SK-N-SH treated with all-trans-retinoic acid at 6 μM for 48 hours (cell line): ENCODE data around the gene TMED7.

ENCODE experiments used
- ATAC-seq: fragments of 200-7000 bp; cut with Tn5 transposase; 3 replicates; pipeline ENCODE4 v1.9.1; 2020; ENCODE audit warnings: mild to moderate bottlenecking, moderate library complexity
- ARNTL ChIP-seq: fragments of 450-650 bp; formaldehyde crosslinking; IDR thresholded peaks from 2 replicates; pipeline ENCODE4 v1.5.0; 2020; ENCODE audit warnings: low read depth, mild to moderate bottlenecking, moderate library complexity, borderline replicate concordance
- BACH2 ChIP-seq: fragments of 250-450 bp; sonication (Bioruptor Pico); IDR thresholded peaks from 2 replicates; pipeline ENCODE4 v1.9.0; 2021; ENCODE audit warnings: mild to moderate bottlenecking, borderline replicate concordance
- CREB5 ChIP-seq: fragments of 250-450 bp; sonication (Bioruptor Pico); IDR thresholded peaks from 2 replicates; pipeline ENCODE4 v1.5.1; 2020; ENCODE audit warnings: low read depth, mild to moderate bottlenecking, moderate library complexity
- CSDC2 ChIP-seq: fragments of 250-450 bp; sonication (Bioruptor Pico); IDR thresholded peaks from 2 replicates; pipeline ENCODE4 v1.5.0; 2020; ENCODE audit warnings: mild to moderate bottlenecking, moderate library complexity
- CSRNP3 ChIP-seq: fragments of 250-450 bp; sonication (Bioruptor Pico); IDR thresholded peaks from 2 replicates; pipeline ENCODE4 v1.5.1; 2021; ENCODE audit warnings: mild to moderate bottlenecking, moderate library complexity
- ESRRG ChIP-seq: fragments of 250-450 bp; sonication (Bioruptor Pico); IDR thresholded peaks from 2 replicates; pipeline ENCODE4 v1.6.1; 2021; ENCODE audit warnings: mild to moderate bottlenecking
- GLIS3 ChIP-seq: fragments of 250-450 bp; sonication (Bioruptor Pico); IDR thresholded peaks from 2 replicates; pipeline ENCODE4 v1.5.0; 2020; ENCODE audit warnings: mild to moderate bottlenecking, moderate library complexity
- ISL1 ChIP-seq: fragments of 250-450 bp; sonication (Bioruptor Pico); IDR thresholded peaks from 2 replicates; pipeline ENCODE4 v2.1.2; 2022; ENCODE audit warnings: mild to moderate bottlenecking, moderate library complexity
- OSR1 ChIP-seq: fragments of 250-450 bp; sonication (Bioruptor Pico); IDR thresholded peaks from 2 replicates; pipeline ENCODE4 v1.8.0; 2022; ENCODE audit warnings: moderate library complexity, mild to moderate bottlenecking, inconsistent platforms
- PATZ1 ChIP-seq: fragments of 250-450 bp; sonication (Bioruptor Pico); IDR thresholded peaks from 2 replicates; pipeline ENCODE4 v1.8.0; 2020; ENCODE audit warnings: mild to moderate bottlenecking, moderate library complexity, borderline replicate concordance
- POU6F1 ChIP-seq: fragments of 250-450 bp; sonication (Bioruptor Pico); IDR thresholded peaks from 2 replicates; pipeline ENCODE4 v1.8.0; 2021; ENCODE audit warnings: low read depth, mild to moderate bottlenecking, moderate library complexity, borderline replicate concordance
- PPARA ChIP-seq: fragments of 250-450 bp; sonication (Bioruptor Pico); IDR thresholded peaks from 2 replicates; pipeline ENCODE4 v1.5.0; 2020; ENCODE audit warnings: mild to moderate bottlenecking, borderline replicate concordance
- RARB ChIP-seq: fragments of 250-450 bp; sonication (Bioruptor Pico); IDR thresholded peaks from 2 replicates; pipeline ENCODE4 v1.8.0; 2021; ENCODE audit warnings: mild to moderate bottlenecking, moderate library complexity
- SNAI2 ChIP-seq: fragments of 250-450 bp; sonication (Bioruptor Pico); IDR thresholded peaks from 2 replicates; pipeline ENCODE4 v1.5.0; 2020; ENCODE audit warnings: mild to moderate bottlenecking, moderate library complexity
- TCF4 ChIP-seq: fragments of 250-450 bp; sonication (Bioruptor Pico); IDR thresholded peaks from 2 replicates; pipeline ENCODE4 v1.8.0; 2021; ENCODE audit warnings: mild to moderate bottlenecking, moderate library complexity, borderline replicate concordance
- ZC3H10 ChIP-seq: fragments of 250-450 bp; sonication (Bioruptor Pico); IDR thresholded peaks from 2 replicates; pipeline ENCODE4 v1.5.1; 2021; ENCODE audit warnings: mild to moderate bottlenecking, moderate library complexity
- ZFP3 ChIP-seq: fragments of 250-450 bp; sonication (Bioruptor Pico); IDR thresholded peaks from 2 replicates; pipeline ENCODE4 v1.5.0; 2020; ENCODE audit warnings: mild to moderate bottlenecking, moderate library complexity
- ZFP30 ChIP-seq: fragments of 450-650 bp; formaldehyde crosslinking; IDR thresholded peaks from 2 replicates; pipeline ENCODE4 v1.5.0; 2022; ENCODE audit warnings: mild to moderate bottlenecking, moderate library complexity
- ZNF565 ChIP-seq: fragments of 450-650 bp; formaldehyde crosslinking; conservative IDR thresholded peaks from 2 replicates; pipeline ENCODE4 v1.5.0; 2020; ENCODE audit warnings: low read depth, mild to moderate bottlenecking, moderate library complexity
- ZNF70 ChIP-seq: fragments of 450-650 bp; formaldehyde crosslinking; IDR thresholded peaks from 2 replicates; pipeline ENCODE4 v1.5.0; 2020; ENCODE audit warnings: mild to moderate bottlenecking, moderate library complexity
- ZNF8 ChIP-seq: fragments of 450-650 bp; formaldehyde crosslinking; IDR thresholded peaks from 2 replicates; pipeline ENCODE4 v1.5.0; 2020; ENCODE audit warnings: mild to moderate bottlenecking, moderate library complexity

TMED7 gene

GRCh38 chr5:115589043-115589442 is 36.8 kb downstream of the TMED7 start:
- ATAC-seq, result no peak
- TF ChIP-seq POU6F1 (CRISPR knock-in tag) (no peak), ZFP3 (CRISPR knock-in tag) (no peak), BACH2 (no peak), ZNF8 (CRISPR knock-in tag) (no peak), GLIS3 (CRISPR knock-in tag) (no peak), TCF4 (CRISPR knock-in tag) (no peak), CSDC2 (CRISPR knock-in tag) (no peak), ISL1 (CRISPR knock-in tag) (no peak), ZFP30 (CRISPR knock-in tag) (no peak), SNAI2 (CRISPR knock-in tag) (no peak), CSRNP3 (CRISPR knock-in tag) (no peak), CREB5 (CRISPR knock-in tag) (no peak), ESRRG (CRISPR knock-in tag) (no peak), ZNF70 (CRISPR knock-in tag) (no peak), PPARA (no peak), ZC3H10 (CRISPR knock-in tag) (no peak), PATZ1 (no peak), ARNTL (no peak)

GRCh38 chr5:115588640-115589039 is 37.2 kb downstream of the TMED7 start:
- no peak for ATAC-seq
- TF ChIP-seq RARB (CRISPR knock-in tag) (no peak), ZFP3 (CRISPR knock-in tag) (no peak), ZC3H10 (CRISPR knock-in tag) (no peak), CSDC2 (CRISPR knock-in tag) (no peak), ESRRG (CRISPR knock-in tag) (no peak), OSR1 (CRISPR knock-in tag) (no peak), CREB5 (CRISPR knock-in tag) (no peak), ZNF565 (CRISPR knock-in tag) (no peak), ISL1 (CRISPR knock-in tag) (no peak), TCF4 (CRISPR knock-in tag) (no peak), PATZ1 (no peak), POU6F1 (CRISPR knock-in tag) (no peak), SNAI2 (CRISPR knock-in tag) (no peak), ARNTL (no peak)
